GM19468 (cell line): Measurements from ENCODE around the gene CCDC127.
"Not testable (repeated sequence)": the region's sequence is repeated elsewhere in the genome, so short reads cannot be mapped to it uniquely, and the experiment has no call there.

Experiments
- ATAC-seq: cut with Tn5 transposase; IDR thresholded peaks from one replicate; pipeline ENCODE4 v1.9.1; 2021; ENCODE audit warnings: mild to moderate bottlenecking, moderate library complexity, moderate number of reproducible peaks; ENCODE audit not compliant: unreplicated experiment; ENCODE audit errors: extremely low read depth

Gene CCDC127

GRCh38 chr5:235527-235926 is 17.6 kb upstream of the CCDC127 start:
- ATAC-seq = not testable (repeated sequence)

- no peak for ATAC-seq
Observed at GRCh38 chr5:234450-234849, 16.5 kb upstream of the CCDC127 start.

- not testable (repeated sequence) for ATAC-seq
Observed at GRCh38 chr5:233426-233825, 15.5 kb upstream of the CCDC127 start.

- ATAC-seq = no peak
Observed at GRCh38 chr5:231661-232060, 13.7 kb upstream of the CCDC127 start.

- no peak for ATAC-seq
Observed at GRCh38 chr5:230711-231110, 12.8 kb upstream of the CCDC127 start.

- ATAC-seq = no peak
Observed at GRCh38 chr5:228886-229285, 10.9 kb upstream of the CCDC127 start.

GRCh38 chr5:227375-227774 is 9.4 kb upstream of the CCDC127 start:
- ATAC-seq = not testable (repeated sequence)

- no peak for ATAC-seq
Observed at GRCh38 chr5:225334-225733, 7.4 kb upstream of the CCDC127 start.

- ATAC-seq = no peak
Observed at GRCh38 chr5:223791-224190, 5.8 kb upstream of the CCDC127 start.

GRCh38 chr5:222951-223715 is 5.2 kb upstream of the CCDC127 start:
- not testable (repeated sequence) for ATAC-seq

GRCh38 chr5:219991-220390 is 2.0 kb upstream of the CCDC127 start:
- ATAC-seq = no peak

- ATAC-seq = no peak
Observed at GRCh38 chr5:219460-219863, 1.5 kb upstream of the CCDC127 start.

- ATAC-seq = no peak
Observed at GRCh38 chr5:218457-219291, 721 bp upstream of the CCDC127 start.

GRCh38 chr5:216076-216475 is 1.9 kb downstream of the CCDC127 start:
- not testable (repeated sequence) for ATAC-seq

- not testable (repeated sequence) for ATAC-seq
Observed at GRCh38 chr5:215256-215655, 2.7 kb downstream of the CCDC127 start.

- no peak for ATAC-seq
Observed at GRCh38 chr5:213803-214395, 4.1 kb downstream of the CCDC127 start.

GRCh38 chr5:208449-209114 is 9.4 kb downstream of the CCDC127 start:
- no peak for ATAC-seq

GRCh38 chr5:207599-207998 is 10.4 kb downstream of the CCDC127 start:
- ATAC-seq = no peak

GRCh38 chr5:206927-207536 is 10.9 kb downstream of the CCDC127 start:
- ATAC-seq = no peak

GRCh38 chr5:206406-206805 is 11.5 kb downstream of the CCDC127 start:
- no peak for ATAC-seq
